Heart right ventricle (tissue), 16 donors: ENCODE results near the gene IDH3G. TPM values are rescaled to one million over a fixed set of nuclear protein-coding genes. Genes with fewer than 3 reads are reported as not detected.
A peak's percentile ranks its signal among the peaks of the same experiment; 100 is the strongest.

Source experiments
- ATAC-seq, 8 donors: fragments of 200-7000 bp; cut with Tn5 transposase; one replicate each; pipeline ENCODE4 v1.9.1; 2020; ENCODE audit warnings: mild to moderate bottlenecking in 8 of 8, moderate library complexity in 8 of 8, moderate number of reproducible peaks in 1 of 8
- DNase-seq, 2 donors: peaks; one replicate each; pipeline ENCODE4 v3.0.0-alpha.2; 2020
- H3K27ac ChIP-seq, 10 donors: fragments of 200-600 bp; sonication (generic) in 2 of 10; one replicate each; pipeline versions ENCODE4 v1.5.0 to v1.8.0; 2020 to 2022; ENCODE audit warnings: mild to moderate bottlenecking in 3 of 10
- H3K27me3 ChIP-seq, 7 donors: fragments of 200-600 bp; one replicate each; pipeline ENCODE4 v1.8.0; 2021 to 2022; ENCODE audit warnings: mild to moderate bottlenecking in 2 of 7
- H3K36me3 ChIP-seq, 9 donors: fragments of 200-600 bp; sonication (generic) in 1 of 9; one replicate each; pipeline versions ENCODE4 v1.5.0 to v1.8.0; 2020 to 2022; ENCODE audit warnings: mild to moderate bottlenecking in 2 of 9
- H3K4me1 ChIP-seq, 9 donors: fragments of 200-600 bp; sonication (generic) in 1 of 9; one replicate each; pipeline versions ENCODE4 v1.5.0 to v1.8.0; 2020 to 2022; ENCODE audit warnings: mild to moderate bottlenecking in 4 of 9
- H3K4me3 ChIP-seq, 10 donors: fragments of 200-600 bp; sonication (generic) in 2 of 10; one replicate each; pipeline versions ENCODE4 v1.5.0 to v1.8.0; 2020 to 2022; ENCODE audit warnings: mild to moderate bottlenecking in 7 of 10, moderate library complexity in 2 of 10
- H3K9me3 ChIP-seq, 11 donors: fragments of 200-600 bp in 10 of 11; sonication (generic) in 2 of 11; one replicate each; pipeline versions ENCODE4 v1.5.0 to v1.8.0; 2013 to 2022; ENCODE audit warnings: mild to moderate bottlenecking in 2 of 11, control low read depth in 1 of 11, moderate library complexity in 1 of 11
- CTCF ChIP-seq, 9 donors: fragments of 200-600 bp; sonication (generic) in 2 of 9; IDR thresholded peaks; one replicate each; pipeline versions ENCODE4 v1.5.0 to v1.8.0; 2021 to 2022; ENCODE audit warnings: antibody characterized with exemption in 9 of 9, mild to moderate bottlenecking in 5 of 9, moderate library complexity in 1 of 9
- WGBS, 2 donors: extraction: QIAGEN DNeasy Blood & Tissue Kit; methylation state at CpG; one replicate each; pipeline ENCODE4 v1.1.7; 2013; ENCODE audit warnings: inconsistent platforms in 1 of 2; 5-methylcytosine and 5-hydroxymethylcytosine counted together
- intact Hi-C, 10 donors: fragments of 100-400 bp; cut with DNase I; formaldehyde crosslinking; loops; one replicate each; pipeline versions ENCODE4 v1.11.1 to v1.14.2; 2022
- polyA plus RNA-seq, 2 donors: library from polyadenylated mRNA; stranded (reverse); fragments of 200-250 nt; gene quantifications; one replicate each; pipeline ENCODE4 v1.2.3, GENCODE V29; 2013
- total RNA-seq, 10 donors: library from RNA; stranded (reverse); fragmentation: NEBNext Ultra II Directional in 3 of 10; extraction: Animal tissue kit (Norgen Biotek cat#: 25700) in 3 of 10; gene quantifications; one replicate each; pipeline versions ENCODE4 v1.2.1 to v1.2.4, GENCODE V29; 2021 to 2023
- donor health status: Arrhythmogenic right ventricular cardiomyopathy.
- donor health status: ischemic (EF 13 %, LVEDD 7.1; RV severe dilation, severe dysfunction).
- donor health status: healthy with polysubstance abuse.
- donor health status: DM: no; HTN: yes; CAD: no.
- donor health status: DM: no; HTN: no; CAD: no.
- donor health status: ischemic (EF 25% LVEDD 6.9; RV normal size, moderate dysfunction).
- donor health status: ischemic (EF 25% LVEDD 5.7; RV mildly dilated, moderate dysfunction).
- donor health status: healthy.
- donor health status: DM: yes; HTN: yes; CAD: no.
- donor health status: Ischemic cardiomyopathy.
- donor health status: ischemic (EF 35%, LVEDD 5.7; RV mildly dilated, moderate dysfunction).
- donor health status: nonischemic (EF 11% LVEDD 7.7; RV severe dilation, severe dysfunction).
- donor health status: DM: yes; HTN: yes; CAD: no.
- donor health status: PGD.
- donor health status: ischemic (EF 29% LVEDD 5.4; RV normal size, mild dysfunction).
- donor health status: nonischemic (EF 23%, LVEDD 6.1; RV moderate dilation, normal function).

IDH3G gene
- total and polyA plus RNA-seq, 12 donors, result 58.7 to 97.2 (median 74.5) TPM

- peaks cover 0 to 11% (median 0%) of the 10 kb centered on the region in 7 donors for H3K27me3 ChIP-seq
- WGBS, 2 donors, result 80 to 82% methylated on average over 3 to 7 of the region's 7 CpGs
- H3K36me3 ChIP-seq, result no peaks in the 10 kb centered on the region
- peak overlapping the region in 6 of 10 donors; percentile 12 to 52 (median 42) for H3K27ac ChIP-seq
- peak in 3 of 8 donors; percentile 11 to 13 (median 12) for ATAC-seq
- H3K4me3 ChIP-seq, result no peak overlapping the region
- DNase-seq, result no peak
- no peak for TF ChIP-seq CTCF (IDR thresholded peaks at IDR 0.05)
- H3K4me1 ChIP-seq, result peaks cover 3 to 23% (median 15%) of the 10 kb centered on the region in 9 donors
- intact Hi-C loops, result loop anchor here (1.0 to 10.0 kb wide), 8 partner anchors 30 to 190 kb away; partner anchors contain the start of genes IDH3G (in 1 of the 10) and SSR4 (in 1 of the 10)
- no peaks in the 10 kb centered on the region for H3K9me3 ChIP-seq
Observed at GRCh38 chrX:153764786-153765137, 29.4 kb downstream of the IDH3G start.

GRCh38 chrX:153763989-153764755 is 30.0 kb downstream of the IDH3G start, which contains the start of gene PLXNB3:
TSS of gene PLXNB3 (plus strand) at chrX:153764249. CDS start at chrX:153765536, 1,287 bp downstream.
- peak; percentile 74 to 93 (median 83) for ATAC-seq
- H3K4me3 ChIP-seq, result peak within 1 kb of the TSS in 3 of 10 donors; percentile 23 to 33 (median 24)
- peak within 1 kb of the TSS in 7 of 10 donors; percentile 10 to 52 (median 39) for H3K27ac ChIP-seq

GRCh38 chrX:153763298-153763932 is 30.8 kb downstream of the IDH3G start:
- Histone ChIP-seq H3K27me3 (peaks cover 0 to 11% (median 0%) of the 10 kb centered on the region in 7 donors), H3K4me3 (no peak overlapping the region), H3K9me3 (no peaks in the 10 kb centered on the region), H3K4me1 (peaks cover 3 to 23% (median 15%) of the 10 kb centered on the region in 9 donors), H3K36me3 (no peaks in the 10 kb centered on the region), H3K27ac (no peak overlapping the region)
- 87 to 92% methylated on average over 11 to 16 of the region's 18 CpGs for WGBS, 2 donors
- intact Hi-C loops, result loop anchor here in 5 of 10 donors (5.0 to 10.0 kb wide), 3 partner anchors 184 to 191 kb away; no protein-coding TSS in a partner anchor
- DNase-seq (peak in 1 of 2 donors; percentile 2), ATAC-seq (no peak)
- TF ChIP-seq CTCF (IDR thresholded peaks at IDR 0.05), result no peak

More at GRCh38 chrX:153763989-153764755, 30.0 kb downstream of the IDH3G start, which contains the start of gene PLXNB3:
- Histone ChIP-seq H3K9me3 (no peaks in the 10 kb centered on the region), H3K36me3 (no peaks in the 10 kb centered on the region), H3K4me1 (peaks cover 3 to 23% (median 15%) of the 10 kb centered on the region in 9 donors), H3K27me3 (peaks cover 0 to 11% (median 0%) of the 10 kb centered on the region in 7 donors)
- peak; percentile 62 to 77 for DNase-seq
- intact Hi-C loops, result loop anchor here in 9 of 10 donors (1.0 to 10.0 kb wide), 8 partner anchors 31 to 191 kb away; partner anchors contain the start of genes IDH3G (in 1 of the 9) and SSR4 (in 1 of the 9)
- peak; percentile 48 to 87 (median 75) for TF ChIP-seq CTCF (IDR thresholded peaks at IDR 0.05)
- WGBS, 2 donors, result 15 to 30% methylated on average over 19 to 26 of the region's 26 CpGs

- ATAC-seq, result no peak
- H3K4me3 ChIP-seq, result no peak overlapping the region
- no peak overlapping the region for H3K27ac ChIP-seq
- TF ChIP-seq CTCF (IDR thresholded peaks at IDR 0.05), result no peak
- peaks cover 3 to 23% (median 15%) of the 10 kb centered on the region in 9 donors for H3K4me1 ChIP-seq
- intact Hi-C loops, result loop anchor here in 5 of 10 donors (5.0 to 10.0 kb wide), 3 partner anchors 185 to 192 kb away; no protein-coding TSS in a partner anchor
- H3K9me3 ChIP-seq, result no peaks in the 10 kb centered on the region
- WGBS, 2 donors, result 94 to 97% methylated on average over 14 of the region's 14 CpGs
- DNase-seq, result peak in 1 of 2 donors; percentile 2
- H3K27me3 ChIP-seq, result peaks cover 0 to 11% (median 0%) of the 10 kb centered on the region in 7 donors
- no peaks in the 10 kb centered on the region for H3K36me3 ChIP-seq
Observed at GRCh38 chrX:153762626-153763173, 31.5 kb downstream of the IDH3G start.
